Measurements from ENCODE around the gene TREX2. TPM values are rescaled to one million over a fixed set of nuclear protein-coding genes. Genes with fewer than 3 reads are reported as not detected.

TREX2 gene
- total RNA-seq, 1 donor from 2014 or later = 0.29 TPM

DNA sequence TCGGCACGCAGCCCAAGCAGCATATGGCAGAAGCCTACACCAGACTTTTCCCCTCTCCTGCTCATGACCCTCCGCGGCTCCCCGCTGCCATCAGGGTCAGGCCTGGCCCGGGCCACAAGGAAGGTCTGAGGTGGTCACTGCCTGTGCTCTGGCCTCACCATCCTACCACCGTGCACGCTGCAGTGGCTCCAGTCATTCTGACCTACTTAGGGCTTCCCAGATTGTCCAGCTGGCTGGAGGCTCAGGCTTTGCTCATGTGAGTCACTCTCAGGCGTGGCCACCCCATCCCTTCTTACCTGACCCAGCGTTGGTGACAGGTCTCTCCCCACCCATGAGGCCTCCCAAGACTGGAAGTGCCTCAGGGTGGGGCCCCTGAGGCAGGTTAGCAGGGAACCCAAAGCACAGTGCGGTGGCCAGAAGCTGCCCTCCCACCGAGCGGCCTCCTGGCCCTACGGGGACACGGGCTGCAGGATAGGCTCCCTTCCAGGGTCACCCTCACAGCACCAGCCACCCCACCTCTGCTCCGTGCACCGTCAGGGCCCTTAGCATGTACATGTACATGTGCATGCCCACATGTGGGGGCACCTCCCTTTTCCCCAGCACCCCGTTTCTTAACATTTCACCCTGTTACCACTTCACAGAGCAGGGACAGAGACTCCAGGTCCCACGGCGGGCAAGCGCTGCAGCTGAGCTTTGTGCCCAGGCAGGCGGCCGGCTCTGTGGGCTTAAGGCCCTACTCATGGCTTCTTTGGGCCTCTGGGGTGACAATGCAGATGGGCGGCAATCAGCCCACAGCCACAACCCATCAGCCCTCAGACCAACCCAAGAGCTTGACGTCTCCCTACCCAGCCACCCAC, 2.2 kb downstream of the TREX2 start:
- H3K27ac Mint-ChIP-seq (ENCODE audit: unreplicated experiment) = no peak overlapping the region
- H3K27me3 Mint-ChIP-seq (ENCODE audit: unreplicated experiment) = no peaks in the 10 kb centered on the region
- H3K9me3 Mint-ChIP-seq (ENCODE audit: unreplicated experiment) = no peaks in the 10 kb centered on the region
- H3K4me3 Mint-ChIP-seq (ENCODE audit: unreplicated experiment) = no peak overlapping the region
- no peaks in the 10 kb centered on the region for H3K4me1 Mint-ChIP-seq (ENCODE audit: low read depth, unreplicated experiment)
- TF ChIP-seq, protein P1, sequence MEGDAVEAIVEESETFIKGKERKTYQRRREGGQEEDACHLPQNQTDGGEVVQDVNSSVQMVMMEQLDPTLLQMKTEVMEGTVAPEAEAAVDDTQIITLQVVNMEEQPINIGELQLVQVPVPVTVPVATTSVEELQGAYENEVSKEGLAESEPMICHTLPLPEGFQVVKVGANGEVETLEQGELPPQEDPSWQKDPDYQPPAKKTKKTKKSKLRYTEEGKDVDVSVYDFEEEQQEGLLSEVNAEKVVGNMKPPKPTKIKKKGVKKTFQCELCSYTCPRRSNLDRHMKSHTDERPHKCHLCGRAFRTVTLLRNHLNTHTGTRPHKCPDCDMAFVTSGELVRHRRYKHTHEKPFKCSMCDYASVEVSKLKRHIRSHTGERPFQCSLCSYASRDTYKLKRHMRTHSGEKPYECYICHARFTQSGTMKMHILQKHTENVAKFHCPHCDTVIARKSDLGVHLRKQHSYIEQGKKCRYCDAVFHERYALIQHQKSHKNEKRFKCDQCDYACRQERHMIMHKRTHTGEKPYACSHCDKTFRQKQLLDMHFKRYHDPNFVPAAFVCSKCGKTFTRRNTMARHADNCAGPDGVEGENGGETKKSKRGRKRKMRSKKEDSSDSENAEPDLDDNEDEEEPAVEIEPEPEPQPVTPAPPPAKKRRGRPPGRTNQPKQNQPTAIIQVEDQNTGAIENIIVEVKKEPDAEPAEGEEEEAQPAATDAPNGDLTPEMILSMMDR (IDR thresholded peaks at IDR 0.05; ENCODE audit: partially characterized antibody, unreplicated experiment) = no peak
- H3K36me3 Mint-ChIP-seq (ENCODE audit: unreplicated experiment) = no peaks in the 10 kb centered on the region
- no peak for DNase-seq

DNA sequence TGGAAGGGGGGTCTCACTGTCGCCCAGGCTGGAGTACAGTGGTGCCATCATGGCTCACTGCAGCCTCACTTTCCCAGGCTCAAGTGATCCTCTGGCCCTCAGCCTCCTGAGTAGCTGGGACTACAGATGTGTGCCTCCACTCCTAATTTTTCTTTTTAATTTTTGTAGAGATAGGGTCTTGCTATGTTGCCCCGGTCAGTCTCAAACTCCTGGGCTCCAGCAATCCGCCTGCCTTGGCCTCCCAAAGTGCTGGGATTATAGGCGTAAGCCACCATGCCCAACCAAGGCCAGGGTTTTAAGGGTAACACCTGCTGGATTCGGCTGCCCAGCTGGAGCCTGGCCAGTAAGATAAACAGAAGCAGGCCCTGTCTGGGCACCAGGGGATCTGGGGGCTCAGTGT, 3.4 kb downstream of the TREX2 start:
- Mint-ChIP-seq H3K27ac (ENCODE audit: unreplicated experiment) (no peak overlapping the region), H3K9me3 (ENCODE audit: unreplicated experiment) (no peaks in the 10 kb centered on the region), H3K36me3 (ENCODE audit: unreplicated experiment) (no peaks in the 10 kb centered on the region), H3K4me1 (ENCODE audit: low read depth, unreplicated experiment) (no peaks in the 10 kb centered on the region), H3K4me3 (ENCODE audit: unreplicated experiment) (no peak overlapping the region), H3K27me3 (ENCODE audit: unreplicated experiment) (no peaks in the 10 kb centered on the region)
- DNase-seq = no peak
- TF ChIP-seq, protein P1 (IDR thresholded peaks at IDR 0.05; ENCODE audit: partially characterized antibody, unreplicated experiment) = no peak

DNA sequence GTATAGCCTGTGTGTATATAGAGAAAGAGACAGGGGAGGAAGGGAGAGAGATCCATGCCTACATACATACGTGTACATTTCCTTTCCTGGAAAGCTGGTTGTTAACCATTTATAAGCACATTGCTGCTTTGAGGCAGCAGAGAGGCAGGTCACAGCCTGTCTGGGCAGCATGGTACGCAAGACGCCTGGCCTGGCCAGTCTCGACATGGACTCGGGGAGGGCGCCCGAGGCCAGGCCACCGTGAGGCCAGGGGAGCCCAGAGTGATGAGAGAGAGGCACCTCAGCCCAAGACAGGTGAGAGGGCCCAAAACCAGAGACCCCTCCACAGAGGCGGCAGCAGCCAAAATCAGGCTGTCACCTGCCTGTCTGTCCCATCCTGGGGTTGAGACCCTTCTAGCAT, 3.9 kb downstream of the TREX2 start:
- H3K27ac Mint-ChIP-seq (ENCODE audit: unreplicated experiment) = no peak overlapping the region
- TF ChIP-seq, protein P1 (IDR thresholded peaks at IDR 0.05; ENCODE audit: partially characterized antibody, unreplicated experiment) = no peak
- no peaks in the 10 kb centered on the region for H3K4me1 Mint-ChIP-seq (ENCODE audit: low read depth, unreplicated experiment)
- no peaks in the 10 kb centered on the region for H3K27me3 Mint-ChIP-seq (ENCODE audit: unreplicated experiment)
- H3K36me3 Mint-ChIP-seq (ENCODE audit: unreplicated experiment) = no peaks in the 10 kb centered on the region
- no peak for DNase-seq
- H3K4me3 Mint-ChIP-seq (ENCODE audit: unreplicated experiment) = no peak overlapping the region
- no peaks in the 10 kb centered on the region for H3K9me3 Mint-ChIP-seq (ENCODE audit: unreplicated experiment)

DNA sequence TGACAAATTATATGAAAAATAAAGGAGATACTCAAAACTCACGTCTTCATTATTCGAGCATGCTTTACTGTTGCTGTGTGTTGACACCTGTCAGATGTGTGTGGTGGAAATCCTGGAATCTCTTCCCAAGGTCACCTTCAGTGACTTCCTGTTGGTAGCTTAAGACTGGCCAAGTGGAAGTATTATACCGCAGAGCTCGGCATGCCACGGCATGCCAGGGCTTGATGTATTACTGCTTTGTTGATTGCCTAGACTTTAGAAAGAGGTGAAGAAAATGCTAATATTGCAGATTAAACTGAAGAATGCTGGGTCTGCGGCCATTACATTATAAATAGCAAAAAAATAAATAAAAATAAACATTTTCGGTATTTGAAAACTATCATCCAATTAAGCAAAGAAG, 4.6 kb downstream of the TREX2 start:
- no peak for DNase-seq
- Mint-ChIP-seq H3K9me3 (ENCODE audit: unreplicated experiment) (no peaks in the 10 kb centered on the region), H3K4me1 (ENCODE audit: low read depth, unreplicated experiment) (no peaks in the 10 kb centered on the region), H3K36me3 (ENCODE audit: unreplicated experiment) (no peaks in the 10 kb centered on the region), H3K4me3 (ENCODE audit: unreplicated experiment) (no peak overlapping the region), H3K27me3 (ENCODE audit: unreplicated experiment) (no peaks in the 10 kb centered on the region), H3K27ac (ENCODE audit: unreplicated experiment) (no peak overlapping the region)
- TF ChIP-seq, protein P1 (IDR thresholded peaks at IDR 0.05; ENCODE audit: partially characterized antibody, unreplicated experiment) = no peak

DNA sequence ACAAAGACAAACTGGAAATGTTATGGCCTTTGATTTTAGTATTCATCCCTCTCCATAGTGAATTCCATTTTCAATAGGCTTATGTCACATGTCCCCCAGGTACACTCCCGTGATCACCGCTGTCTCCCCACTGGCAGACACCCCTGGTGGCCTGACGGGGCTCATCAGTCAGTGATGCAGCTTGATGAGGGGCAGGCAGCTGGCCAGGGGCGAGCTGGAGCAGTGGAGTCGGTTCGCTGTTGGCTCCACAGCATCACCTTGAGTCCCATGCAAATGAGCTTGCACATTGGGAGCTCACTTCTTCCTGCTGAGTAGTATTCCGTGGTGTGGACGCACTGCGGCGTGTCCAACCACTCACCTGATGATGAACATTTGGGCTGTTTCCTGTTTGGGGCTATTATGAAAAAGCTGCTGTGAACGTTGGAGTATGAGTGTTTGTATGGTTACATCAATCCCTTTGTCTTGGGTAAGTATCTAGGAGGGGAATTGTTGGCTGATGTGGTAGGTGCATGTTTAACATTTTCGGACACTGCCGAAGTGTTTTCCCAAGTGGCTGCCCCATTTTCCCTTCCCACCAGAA, 5.2 kb downstream of the TREX2 start:
- H3K36me3 Mint-ChIP-seq (ENCODE audit: unreplicated experiment) = no peaks in the 10 kb centered on the region
- H3K27ac Mint-ChIP-seq (ENCODE audit: unreplicated experiment) = no peak overlapping the region
- H3K27me3 Mint-ChIP-seq (ENCODE audit: unreplicated experiment) = no peaks in the 10 kb centered on the region
- no peaks in the 10 kb centered on the region for H3K4me1 Mint-ChIP-seq (ENCODE audit: low read depth, unreplicated experiment)
- H3K4me3 Mint-ChIP-seq (ENCODE audit: unreplicated experiment) = no peak overlapping the region
- TF ChIP-seq, protein P1 (IDR thresholded peaks at IDR 0.05; ENCODE audit: partially characterized antibody, unreplicated experiment) = no peak
- DNase-seq = no peak
- H3K9me3 Mint-ChIP-seq (ENCODE audit: unreplicated experiment) = no peaks in the 10 kb centered on the region
